A673 (cell line): Measurements from ENCODE around the gene CLTCL1.

Source experiments
- EZH2 ChIP-seq: fragments of 200-600 bp; sonication (generic); IDR thresholded peaks from 2 replicates; pipeline ENCODE4 v1.6.1; 2017; ENCODE audit warnings: borderline replicate concordance, low read depth, mild to moderate bottlenecking, mixed read lengths, antibody characterized with exemption, low read length; ENCODE audit not compliant: poor library complexity, severe bottlenecking
- TF ChIP-seq, protein P1 (sequence below): fragments of 300-800, 200-600 bp; sonication (generic); conservative IDR thresholded peaks from 2 replicates; pipeline ENCODE4 v1.5.1; 2017; ENCODE audit warnings: low read depth, mild to moderate bottlenecking, antibody characterized with exemption, low read length, moderate library complexity, mixed read lengths

DNA sequence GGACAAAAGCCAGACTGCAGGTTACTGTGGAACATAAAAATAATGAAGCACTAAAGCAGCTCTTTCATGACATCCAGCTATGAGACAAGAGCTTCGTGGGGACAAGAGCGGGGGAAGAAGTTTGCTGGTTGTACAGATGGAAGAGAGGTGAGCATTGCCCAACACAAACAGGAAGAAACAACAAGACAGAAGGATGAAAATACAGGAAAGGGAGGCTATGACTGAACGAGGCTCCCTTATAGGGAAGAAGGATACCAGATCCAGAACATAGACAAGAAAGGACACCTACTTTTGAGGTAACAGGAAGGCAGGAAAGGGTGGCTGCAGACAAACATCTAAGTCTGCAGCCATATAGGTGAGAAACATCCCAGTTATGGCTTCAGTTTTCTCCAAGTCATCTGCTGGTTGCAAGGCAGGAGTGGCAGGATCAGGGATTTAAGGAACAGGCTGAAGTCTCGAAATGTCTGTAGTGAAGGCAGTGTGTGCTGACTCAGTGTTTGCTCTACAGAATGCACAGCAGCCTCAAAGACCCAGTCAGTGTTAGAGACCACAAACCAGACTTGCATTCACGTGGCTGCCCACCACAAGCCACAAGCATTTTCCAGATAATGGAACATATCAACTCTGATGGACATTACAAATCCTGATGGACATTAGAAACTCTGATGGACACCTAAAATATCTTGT lies 1.9 kb downstream of the CLTCL1 start:
- TF ChIP-seq, protein P1, sequence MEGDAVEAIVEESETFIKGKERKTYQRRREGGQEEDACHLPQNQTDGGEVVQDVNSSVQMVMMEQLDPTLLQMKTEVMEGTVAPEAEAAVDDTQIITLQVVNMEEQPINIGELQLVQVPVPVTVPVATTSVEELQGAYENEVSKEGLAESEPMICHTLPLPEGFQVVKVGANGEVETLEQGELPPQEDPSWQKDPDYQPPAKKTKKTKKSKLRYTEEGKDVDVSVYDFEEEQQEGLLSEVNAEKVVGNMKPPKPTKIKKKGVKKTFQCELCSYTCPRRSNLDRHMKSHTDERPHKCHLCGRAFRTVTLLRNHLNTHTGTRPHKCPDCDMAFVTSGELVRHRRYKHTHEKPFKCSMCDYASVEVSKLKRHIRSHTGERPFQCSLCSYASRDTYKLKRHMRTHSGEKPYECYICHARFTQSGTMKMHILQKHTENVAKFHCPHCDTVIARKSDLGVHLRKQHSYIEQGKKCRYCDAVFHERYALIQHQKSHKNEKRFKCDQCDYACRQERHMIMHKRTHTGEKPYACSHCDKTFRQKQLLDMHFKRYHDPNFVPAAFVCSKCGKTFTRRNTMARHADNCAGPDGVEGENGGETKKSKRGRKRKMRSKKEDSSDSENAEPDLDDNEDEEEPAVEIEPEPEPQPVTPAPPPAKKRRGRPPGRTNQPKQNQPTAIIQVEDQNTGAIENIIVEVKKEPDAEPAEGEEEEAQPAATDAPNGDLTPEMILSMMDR: no peak
- no peak for TF ChIP-seq EZH2
